ENCODE measurements around the gene TOMM70. TPM values are rescaled to one million over a fixed set of nuclear protein-coding genes. Genes with fewer than 3 reads are reported as not detected.

TOMM70 gene
- total RNA-seq, 1 experiment from 2014 or later, result 59.2 TPM

GRCh38 chr3:100407164-100407563, 6.3 kb upstream of the TOMM70 start:
- Mint-ChIP-seq H3K27ac (no peak overlapping the region), H3K9me3 (peaks cover 11% of the 10 kb centered on the region), H3K27me3 (ENCODE audit: low read depth) (no peaks in the 10 kb centered on the region), H3K4me3 (no peak overlapping the region), H3K4me1 (peaks cover 24% of the 10 kb centered on the region), H3K36me3 (peaks cover 33% of the 10 kb centered on the region)
- ATAC-seq (no peak), DNase-seq (ENCODE audit: low spot score) (no peak)
- ChIA-PET CTCF (no interaction called here), POLR2A (no interaction called here)
- no peak for TF ChIP-seq MXD4 (CRISPR knock-in tag; IDR thresholded peaks at IDR 0.05; ENCODE audit: borderline replicate concordance)
- no peak for TF ChIP-seq ZNF425 (CRISPR knock-in tag; conservative IDR thresholded peaks at IDR 0.05)
- TF ChIP-seq CREB1 (CRISPR knock-in tag; IDR thresholded peaks at IDR 0.05), result no peak
- no peak for TF ChIP-seq FOXJ3 (CRISPR knock-in tag; IDR thresholded peaks at IDR 0.05; ENCODE audit: borderline replicate concordance)
- TF ChIP-seq CTCF (IDR thresholded peaks at IDR 0.05), result no peak
- no peak for TF ChIP-seq HMGXB4 (CRISPR knock-in tag; IDR thresholded peaks at IDR 0.05)
- no peak for TF ChIP-seq E2F4 (CRISPR knock-in tag; IDR thresholded peaks at IDR 0.05; ENCODE audit: borderline replicate concordance, low read depth)
- no peak for TF ChIP-seq MLX (CRISPR knock-in tag; IDR thresholded peaks at IDR 0.05)
- TF ChIP-seq ATF1 (CRISPR knock-in tag; IDR thresholded peaks at IDR 0.05), result no peak
- no peak for TF ChIP-seq ZNF396 (CRISPR knock-in tag; IDR thresholded peaks at IDR 0.05; ENCODE audit: borderline replicate concordance)
- TF ChIP-seq ZNF281 (CRISPR knock-in tag; IDR thresholded peaks at IDR 0.05), result no peak
- TF ChIP-seq USF2 (CRISPR knock-in tag; IDR thresholded peaks at IDR 0.05), result no peak
- no peak for TF ChIP-seq ZNF263 (CRISPR knock-in tag; IDR thresholded peaks at IDR 0.05; ENCODE audit: low read depth)
- no peak for TF ChIP-seq IRF2 (CRISPR knock-in tag; IDR thresholded peaks at IDR 0.05; ENCODE audit: borderline replicate concordance, low read depth)
- TF ChIP-seq SOX15 (CRISPR knock-in tag; IDR thresholded peaks at IDR 0.05), result no peak
- no peak for TF ChIP-seq CBFB (CRISPR knock-in tag; IDR thresholded peaks at IDR 0.05; ENCODE audit: low read depth)
- no peak for TF ChIP-seq NR2C2 (CRISPR knock-in tag; IDR thresholded peaks at IDR 0.05)
- no peak for TF ChIP-seq ZNF532 (CRISPR knock-in tag; IDR thresholded peaks at IDR 0.05; ENCODE audit: borderline replicate concordance)
- no peak for TF ChIP-seq EMX1 (CRISPR knock-in tag; IDR thresholded peaks at IDR 0.05)
